ENCODE data around the gene PITPNC1. TPM values are rescaled to one million over a fixed set of nuclear protein-coding genes. Genes with fewer than 3 reads are reported as not detected.

The PITPNC1 gene
- total RNA-seq, 1 donor from 2014 or later: 23.7 TPM

GRCh38 chr17:67518876-67519275 lies 141.8 kb downstream of the PITPNC1 start:
- no peaks in the 10 kb centered on the region for H3K9me3 ChIP-seq
- DNase-seq (no peak), ATAC-seq (no peak)
- no peak overlapping the region for H3K27ac ChIP-seq
- peaks cover 42% of the 10 kb centered on the region for H3K4me1 ChIP-seq
- no peaks in the 10 kb centered on the region for H3K27me3 ChIP-seq (ENCODE audit: low read depth)
- intact Hi-C loops (cut with DNase I): no loop called here
- no peak for TF ChIP-seq CTCF (IDR thresholded peaks at IDR 0.05)
- H3K36me3 ChIP-seq: no peaks in the 10 kb centered on the region
- no peak overlapping the region for H3K4me3 ChIP-seq

GRCh38 chr17:67519801-67520251 lies 142.7 kb downstream of the PITPNC1 start:
- intact Hi-C loops (cut with DNase I): no loop called here
- Histone ChIP-seq H3K4me3 (peak overlapping the region; percentile 17), H3K27me3 (ENCODE audit: low read depth) (no peaks in the 10 kb centered on the region), H3K36me3 (no peaks in the 10 kb centered on the region), H3K27ac (no peak overlapping the region), H3K9me3 (no peaks in the 10 kb centered on the region), H3K4me1 (peaks cover 41% of the 10 kb centered on the region)
- ATAC-seq (peak in 1 of 2 donors; percentile 12), DNase-seq (no peak)
- no peak for TF ChIP-seq CTCF (IDR thresholded peaks at IDR 0.05)

- DNase-seq: no peak
- Histone ChIP-seq H3K36me3 (no peaks in the 10 kb centered on the region), H3K4me3 (peak overlapping the region; percentile 17), H3K27ac (no peak overlapping the region), H3K9me3 (no peaks in the 10 kb centered on the region), H3K4me1 (peaks cover 35% of the 10 kb centered on the region), H3K27me3 (ENCODE audit: low read depth) (no peaks in the 10 kb centered on the region)
- ATAC-seq: peak; percentile 63 to 73
- intact Hi-C loops (cut with DNase I): no loop called here
- no peak for TF ChIP-seq CTCF (IDR thresholded peaks at IDR 0.05)
Measured at GRCh38 chr17:67520252-67520906, 143.3 kb downstream of the PITPNC1 start.

- no peaks in the 10 kb centered on the region for H3K36me3 ChIP-seq
- intact Hi-C loops (cut with DNase I): no loop called here
- peak; percentile 77 to 81 for ATAC-seq
- H3K9me3 ChIP-seq: no peaks in the 10 kb centered on the region
- no peak for TF ChIP-seq CTCF (IDR thresholded peaks at IDR 0.05)
- H3K4me1 ChIP-seq: peaks cover 27% of the 10 kb centered on the region
- H3K4me3 ChIP-seq: no peak overlapping the region
- DNase-seq: no peak
- no peak overlapping the region for H3K27ac ChIP-seq
- no peaks in the 10 kb centered on the region for H3K27me3 ChIP-seq (ENCODE audit: low read depth)
Measured at GRCh38 chr17:67520916-67521774, 144.1 kb downstream of the PITPNC1 start.

- DNase-seq (no peak), ATAC-seq (no peak)
- H3K4me3 ChIP-seq: no peak overlapping the region
- no peak overlapping the region for H3K27ac ChIP-seq
- H3K9me3 ChIP-seq: no peaks in the 10 kb centered on the region
- intact Hi-C loops (cut with DNase I): no loop called here
- H3K4me1 ChIP-seq: peaks cover 26% of the 10 kb centered on the region
- no peaks in the 10 kb centered on the region for H3K27me3 ChIP-seq (ENCODE audit: low read depth)
- H3K36me3 ChIP-seq: no peaks in the 10 kb centered on the region
- no peak for TF ChIP-seq CTCF (IDR thresholded peaks at IDR 0.05)
Measured at GRCh38 chr17:67521775-67522069, 144.6 kb downstream of the PITPNC1 start.
